Breast epithelium (tissue), 3 donors: ENCODE results near the gene SMPDL3B.

Experiments used
- CTCF ChIP-seq, 3 donors: fragments of 450-650 bp; IDR thresholded peaks; one replicate each; pipeline ENCODE4 v1.5.1; 2016 to 2017; ENCODE audit warnings: antibody characterized with exemption in 3 of 3, mild to moderate bottlenecking in 3 of 3, moderate library complexity in 3 of 3
- POLR2A ChIP-seq: fragments of 450-650 bp; IDR thresholded peaks from one replicate; pipeline ENCODE4 v1.6.1; 2016; ENCODE audit warnings: antibody characterized with exemption, mild to moderate bottlenecking, moderate library complexity

- TF ChIP-seq CTCF (IDR thresholded peaks at IDR 0.05): no peak
- no peak for TF ChIP-seq POLR2A
Measured at GRCh38 chr1:27960762-27961645, 26.2 kb downstream of the SMPDL3B start.
